ENCODE data around the gene C6orf132.
A peak's percentile ranks its signal among the peaks of the same experiment; 100 is the strongest.

The C6orf132 gene

GRCh38 chr6:42053601-42054000 is 88.8 kb downstream of the C6orf132 start:
- Histone ChIP-seq H3K27me3 (ENCODE audit: insufficient read depth, low read depth, severe bottlenecking) (no peaks in the 10 kb centered on the region), H3K27ac (no peak overlapping the region), H3K36me3 (peaks cover 66% of the 10 kb centered on the region), H3K9me3 (ENCODE audit: severe bottlenecking) (no peaks in the 10 kb centered on the region), H3K4me3 (ENCODE audit: low read depth, low read length) (no peak overlapping the region)
- no peak for TF ChIP-seq CTCF (IDR thresholded peaks at IDR 0.05; ENCODE audit: low read depth, low read length)
- no peak for DNase-seq

GRCh38 chr6:42051268-42051653 is 91.2 kb downstream of the C6orf132 start:
- Histone ChIP-seq H3K9me3 (ENCODE audit: severe bottlenecking) (no peaks in the 10 kb centered on the region), H3K27ac (no peak overlapping the region), H3K27me3 (ENCODE audit: insufficient read depth, low read depth, severe bottlenecking) (peaks cover 3% of the 10 kb centered on the region), H3K36me3 (peaks cover 43% of the 10 kb centered on the region), H3K4me3 (ENCODE audit: low read depth, low read length) (peak overlapping the region; percentile 85)
- no peak for TF ChIP-seq CTCF (IDR thresholded peaks at IDR 0.05; ENCODE audit: low read depth, low read length)
- no peak for DNase-seq

Measured in WERI-Rb-1 (cell line).